ENCODE data around the gene PADI2. TPM values are rescaled to one million over a fixed set of nuclear protein-coding genes. Genes with fewer than 3 reads are reported as not detected.

Gene PADI2
- total and polyA plus RNA-seq, 9 of the 15 experiments (the other 6 are each of a cell fraction or from before 2014, with no cell fraction given): 0.01 to 0.11 (median 0.01) TPM; not detected in 5

DNA sequence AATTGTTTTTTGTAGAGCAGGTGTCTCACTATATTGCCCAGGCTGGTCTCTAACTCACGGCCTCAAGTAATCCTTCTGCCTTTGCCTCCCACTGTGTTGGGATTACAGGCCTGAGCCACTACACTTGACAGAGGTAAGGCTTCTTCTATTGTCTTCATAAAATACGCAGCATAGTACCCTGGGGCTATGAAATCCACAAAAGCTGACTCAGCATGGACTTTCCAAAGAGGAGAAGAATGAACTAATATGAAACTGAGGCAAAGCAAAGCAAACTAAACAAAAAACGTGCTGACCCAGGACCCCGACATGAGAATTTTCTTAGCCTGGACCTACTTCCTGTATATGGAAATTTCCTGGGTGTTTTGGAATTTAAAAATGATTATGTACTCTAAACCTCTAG is 89.0 kb downstream of the PADI2 start:
- in situ Hi-C loops (cut with MboI) (loop anchor here (25.0 kb wide), 1 partner anchor 443 kb away; no protein-coding TSS in a partner anchor), intact Hi-C loops (cut with micrococcal nuclease) (loop anchor here (5.0 kb wide), 1 partner anchor 408 kb away; no protein-coding TSS in a partner anchor)
- Histone ChIP-seq H3K9me1 (ENCODE audit: control insufficient read depth, insufficient read depth, low read length) (no peaks in the 10 kb centered on the region), H3K9me3 (replicated peaks; ENCODE audit: control insufficient read depth, insufficient read depth, low read depth, low read length) (no peaks in the 10 kb centered on the region), H4K20me1 (replicated peaks; ENCODE audit: control insufficient read depth, insufficient read depth, low read length) (no peaks in the 10 kb centered on the region), H3K9ac (ENCODE audit: insufficient read depth in 1 of 2, low read depth in 2 of 2, low read length in 2 of 2) (no peak overlapping the region), H3K4me1 (replicated peaks in 1 of 2; ENCODE audit: control insufficient read depth in 2 of 2, insufficient read depth in 2 of 2, low read length in 2 of 2) (no peaks in the 10 kb centered on the region), H3K4me3 (no peak overlapping the region), H3K4me2 (ENCODE audit: insufficient read depth, low read length) (no peak overlapping the region), H3K36me3 (ENCODE audit: control insufficient read depth, insufficient read depth, low read length) (peaks cover 92% of the 10 kb centered on the region), H3K79me2 (ENCODE audit: control insufficient read depth, insufficient read depth, low read length) (peaks cover 6% of the 10 kb centered on the region; the same call in 1 of the 3 replicates), H3K27me3 (ENCODE audit: control insufficient read depth in 2 of 2, insufficient read depth in 2 of 2, low read length in 2 of 2) (no peaks in the 10 kb centered on the region), H2AFZ (ENCODE audit: low read depth, low read length) (no peak overlapping the region), H3K27ac (ENCODE audit: extremely low read depth, low read depth, low read length) (no peak overlapping the region)
- BruUV-seq (replicated peaks): no TSS peak
- 86% methylated on average over 4 of the region's 4 CpGs for WGBS (ENCODE audit: insufficient coverage, low coverage, missing lambda C conversion rate)
- FAIRE-seq (no peak), DNase-seq (ENCODE audit: extremely low read depth in 1 of 4, low spot score in 3 of 4) (no peak), ATAC-seq (no peak)
- POLR2A ChIA-PET: interaction anchor here (1.6 kb wide), 1 partner anchor 11 kb away, joined by 3 read pairs; no protein-coding TSS in a partner anchor
- CTCF ChIA-PET (ENCODE audit: low intra/inter-chr PET ratio): no interaction called here
- TF ChIP-seq MAFG (tag; conservative IDR thresholded peaks at IDR 0.05) (peak; percentile 74), KLF13 (tag; IDR thresholded peaks at IDR 0.05; ENCODE audit: borderline replicate concordance, low read depth) (no peak), SMARCB1 (IDR thresholded peaks at IDR 0.05; ENCODE audit: insufficient read length, low read depth) (no peak), C11orf30 (IDR thresholded peaks at IDR 0.05; ENCODE audit: low read depth) (peak; percentile 84), MAFF (IDR thresholded peaks at IDR 0.05; ENCODE audit: low read length) (peak; percentile 80), LEF1 (IDR thresholded peaks at IDR 0.05) (no peak), ZNF316 (IDR thresholded peaks at IDR 0.05) (peak; percentile 90), TBL1XR1 (IDR thresholded peaks at IDR 0.05; ENCODE audit: low read length in 2 of 2) (no peak), PRDM10 (IDR thresholded peaks at IDR 0.05; ENCODE audit: partially characterized antibody) (peak; percentile 31), MAFK (IDR thresholded peaks at IDR 0.05; ENCODE audit: low read length) (peak; percentile 85), ZNF354B (CRISPR knock-in tag; IDR thresholded peaks at IDR 0.05) (no peak)
- TF ChIP-seq, protein P1, sequence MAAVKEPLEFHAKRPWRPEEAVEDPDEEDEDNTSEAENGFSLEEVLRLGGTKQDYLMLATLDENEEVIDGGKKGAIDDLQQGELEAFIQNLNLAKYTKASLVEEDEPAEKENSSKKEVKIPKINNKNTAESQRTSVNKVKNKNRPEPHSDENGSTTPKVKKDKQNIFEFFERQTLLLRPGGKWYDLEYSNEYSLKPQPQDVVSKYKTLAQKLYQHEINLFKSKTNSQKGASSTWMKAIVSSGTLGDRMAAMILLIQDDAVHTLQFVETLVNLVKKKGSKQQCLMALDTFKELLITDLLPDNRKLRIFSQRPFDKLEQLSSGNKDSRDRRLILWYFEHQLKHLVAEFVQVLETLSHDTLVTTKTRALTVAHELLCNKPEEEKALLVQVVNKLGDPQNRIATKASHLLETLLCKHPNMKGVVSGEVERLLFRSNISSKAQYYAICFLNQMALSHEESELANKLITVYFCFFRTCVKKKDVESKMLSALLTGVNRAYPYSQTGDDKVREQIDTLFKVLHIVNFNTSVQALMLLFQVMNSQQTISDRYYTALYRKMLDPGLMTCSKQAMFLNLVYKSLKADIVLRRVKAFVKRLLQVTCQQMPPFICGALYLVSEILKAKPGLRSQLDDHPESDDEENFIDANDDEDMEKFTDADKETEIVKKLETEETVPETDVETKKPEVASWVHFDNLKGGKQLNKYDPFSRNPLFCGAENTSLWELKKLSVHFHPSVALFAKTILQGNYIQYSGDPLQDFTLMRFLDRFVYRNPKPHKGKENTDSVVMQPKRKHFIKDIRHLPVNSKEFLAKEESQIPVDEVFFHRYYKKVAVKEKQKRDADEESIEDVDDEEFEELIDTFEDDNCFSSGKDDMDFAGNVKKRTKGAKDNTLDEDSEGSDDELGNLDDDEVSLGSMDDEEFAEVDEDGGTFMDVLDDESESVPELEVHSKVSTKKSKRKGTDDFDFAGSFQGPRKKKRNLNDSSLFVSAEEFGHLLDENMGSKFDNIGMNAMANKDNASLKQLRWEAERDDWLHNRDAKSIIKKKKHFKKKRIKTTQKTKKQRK (IDR thresholded peaks at IDR 0.05; ENCODE audit: borderline replicate concordance, low read depth, low read length): no peak
- TF ChIP-seq, protein P2, sequence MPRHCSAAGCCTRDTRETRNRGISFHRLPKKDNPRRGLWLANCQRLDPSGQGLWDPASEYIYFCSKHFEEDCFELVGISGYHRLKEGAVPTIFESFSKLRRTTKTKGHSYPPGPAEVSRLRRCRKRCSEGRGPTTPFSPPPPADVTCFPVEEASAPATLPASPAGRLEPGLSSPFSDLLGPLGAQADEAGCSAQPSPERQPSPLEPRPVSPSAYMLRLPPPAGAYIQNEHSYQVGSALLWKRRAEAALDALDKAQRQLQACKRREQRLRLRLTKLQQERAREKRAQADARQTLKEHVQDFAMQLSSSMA (CRISPR knock-in tag; IDR thresholded peaks at IDR 0.05): no peak
